PC-3 (cell line): ENCODE data around the gene OPRD1. TPM values are rescaled to one million over a fixed set of nuclear protein-coding genes. Genes with fewer than 3 reads are reported as not detected.
"Not testable (repeated sequence)": the region's sequence is repeated elsewhere in the genome, so short reads cannot be mapped to it uniquely, and the experiment has no call there.

ENCODE experiments used
- ATAC-seq: fragments of 200-7000 bp; cut with Tn5 transposase; 2 replicates; pipeline ENCODE4 v1.9.1; 2020; ENCODE audit warnings: mild to moderate bottlenecking, moderate library complexity
- BruUV-seq: library from RNA; stranded (reverse); fragments of 400-500 nt; replicated peaks from 2 replicates; lab custom pipeline; 2021; lab: Mats Ljungman, UMichigan
- CTCF ChIA-PET: fragments of 300-600 bp; sonication (Branson Sonifier 250); formaldehyde crosslinking; loops from one replicate; lab custom pipeline; 2022; ENCODE audit warnings: antibody characterized with exemption; lab: Charles Lee
- POLR2A ChIA-PET: fragments of 300-600 bp; sonication (Branson Sonifier 250); formaldehyde crosslinking; loops from one replicate; lab custom pipeline; 2022; ENCODE audit warnings: antibody characterized with exemption; ENCODE audit not compliant: unreplicated experiment; lab: Charles Lee
- DNase-seq: peaks from one replicate; pipeline ENCODE4 v3.0.0-alpha.2; 2015
- H2AFZ ChIP-seq: fragments of 300-600 bp; sonication (generic); 2 replicates; pipeline ENCODE4 v1.6.0; 2016; ENCODE audit warnings: antibody characterized with exemption, low read length
- H3F3A ChIP-seq: fragments of 300-600 bp; sonication (generic); one replicate; pipeline ENCODE4 v1.6.0; 2017; ENCODE audit warnings: antibody characterized with exemption, low read length, control low read depth, mild to moderate bottlenecking; ENCODE audit not compliant: unreplicated experiment
- H3K27ac ChIP-seq: fragments of 300-600 bp; sonication (generic); 2 replicates; pipeline ENCODE4 v1.5.1; 2016; ENCODE audit warnings: mild to moderate bottlenecking, low read length
- H3K27me3 ChIP-seq: fragments of 300-600 bp; sonication (generic); 2 replicates; pipeline ENCODE4 v1.6.1; 2016; ENCODE audit warnings: low read length, mixed read lengths
- H3K36me3 ChIP-seq: fragments of 300-600 bp; sonication (generic); 2 replicates; pipeline ENCODE4 v1.6.1; 2016; ENCODE audit warnings: low read depth, mixed run types, low read length, mixed read lengths
- H3K4me1 ChIP-seq: fragments of 300-600 bp; sonication (generic); 2 replicates; pipeline ENCODE4 v1.5.1; 2016; ENCODE audit warnings: low read length; ENCODE audit not compliant: insufficient read depth
- H3K4me2 ChIP-seq: fragments of 300-600 bp; sonication (generic); 2 replicates; pipeline ENCODE4 v1.6.0; 2016; ENCODE audit warnings: low read length
- H3K4me3 ChIP-seq: fragments of 300-600 bp; sonication (generic); 2 replicates; pipeline ENCODE4 v1.5.1; 2016; ENCODE audit warnings: mild to moderate bottlenecking, low read length, mixed read lengths
- H3K79me2 ChIP-seq: fragments of 300-600 bp; sonication (generic); 2 replicates; pipeline ENCODE4 v1.6.1; 2017; ENCODE audit warnings: low read length, mixed read lengths
- H3K9ac ChIP-seq: fragments of 300-600 bp; sonication (generic); 2 replicates; pipeline ENCODE4 v1.6.0; 2016; ENCODE audit warnings: mild to moderate bottlenecking, low read length
- H3K9me2 ChIP-seq: fragments of 300-600 bp; sonication (generic); replicated peaks from 2 replicates; pipeline ENCODE4 v1.6.1; 2016; ENCODE audit warnings: mixed run types, low read length, mixed read lengths
- H3K9me3 ChIP-seq: fragments of 300-600 bp; sonication (generic); 2 replicates; pipeline ENCODE4 v1.6.1; 2016; ENCODE audit warnings: low read length, mixed read lengths
- H4K20me1 ChIP-seq: fragments of 300-600 bp; sonication (generic); 2 replicates; pipeline ENCODE4 v1.6.1; 2016; ENCODE audit warnings: low read length, mixed read lengths
- CTCF ChIP-seq: fragments of 300-600 bp; sonication (generic); conservative IDR thresholded peaks from 2 replicates; pipeline ENCODE4 v1.5.1; 2017; ENCODE audit warnings: antibody characterized with exemption, low read depth, mild to moderate bottlenecking, low read length
- EZH2 ChIP-seq: fragments of 300-600 bp; sonication (generic); IDR thresholded peaks from one replicate; pipeline ENCODE4 v1.6.1; 2017; ENCODE audit warnings: antibody characterized with exemption, mild to moderate bottlenecking, low read length; ENCODE audit not compliant: unreplicated experiment
- EZH2phosphoT487 ChIP-seq: fragments of 300-600 bp; sonication (generic); IDR thresholded peaks from 2 replicates; pipeline ENCODE4 v1.6.1; 2018; ENCODE audit warnings: mild to moderate bottlenecking, antibody characterized with exemption, low read length, borderline replicate concordance
- intact Hi-C: fragments of 100-400 bp; cut with micrococcal nuclease; formaldehyde crosslinking; loops from 2 replicates; pipeline ENCODE4 v1.9.0; 2023
- total RNA-seq: library from RNA; depleted of rRNA; stranded (reverse); fragments of >200 nt; gene quantifications from 2 replicates; pipeline ENCODE4 v1.2.3, GENCODE V29; 2014

Gene OPRD1
- total RNA-seq, 1 experiment from 2014 or later: not detected

- POLR2A ChIA-PET: no interaction called here
- H4K20me1 ChIP-seq: peaks cover 29% of the 10 kb centered on the region
Measured at GRCh38 chr1:28770601-28771165, 41.3 kb upstream of the OPRD1 start.

GRCh38 chr1:28771921-28772320 is 40.0 kb upstream of the OPRD1 start:
- peaks cover 17% of the 10 kb centered on the region for H4K20me1 ChIP-seq
- BruUV-seq, CTCF ChIA-PET: not testable (repeated sequence)

More at GRCh38 chr1:28770601-28771165, 41.3 kb upstream of the OPRD1 start:
- Histone ChIP-seq H3K27ac (no peak overlapping the region), H3K9ac (no peak overlapping the region), H2AFZ (no peak overlapping the region), H3K36me3 (peaks cover 38% of the 10 kb centered on the region), H3K27me3 (no peaks in the 10 kb centered on the region), H3K79me2 (peaks cover 35% of the 10 kb centered on the region), H3F3A (no peaks in the 10 kb centered on the region), H3K4me2 (no peak overlapping the region), H3K9me3 (no peaks in the 10 kb centered on the region), H3K4me1 (no peaks in the 10 kb centered on the region), H3K4me3 (no peak overlapping the region), H3K9me2 (no peaks in the 10 kb centered on the region)
- CTCF ChIA-PET: interaction anchor here (0.9 kb wide), 1 partner anchor 107 kb away, joined by 3 read pairs; no protein-coding TSS in a partner anchor
- intact Hi-C loops: no loop called here
- no peak for TF ChIP-seq EZH2phosphoT487
- no peak for TF ChIP-seq CTCF
- TF ChIP-seq EZH2: no peak
- DNase-seq (no peak), ATAC-seq (no peak)
- BruUV-seq: no TSS peak

DNA sequence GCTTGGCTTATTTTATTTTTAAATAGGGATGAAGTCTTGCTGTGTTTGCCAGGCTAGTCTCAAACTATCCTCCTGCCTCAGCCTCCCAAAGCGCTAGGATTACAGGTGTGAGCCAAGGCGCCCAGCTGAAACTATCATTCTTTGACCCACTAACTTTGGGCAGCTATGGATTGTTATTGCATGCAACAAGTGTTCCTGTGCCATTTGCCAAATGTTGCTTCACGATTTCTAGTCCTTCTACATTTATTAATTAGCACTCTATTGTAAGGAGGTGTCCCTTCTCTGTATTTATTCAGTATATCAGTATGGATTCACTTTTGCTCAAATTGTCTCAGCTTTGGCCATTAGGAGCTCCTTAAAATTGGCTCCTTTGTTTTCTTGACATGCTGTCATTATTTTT is 38.9 kb upstream of the OPRD1 start:
- H3K4me1 ChIP-seq: no peaks in the 10 kb centered on the region
- no peak overlapping the region for H3K27ac ChIP-seq
- no peaks in the 10 kb centered on the region for H3K9me2 ChIP-seq
- ChIA-PET POLR2A (no interaction called here), CTCF (no interaction called here)
- DNase-seq (no peak), ATAC-seq (no peak)
- peaks cover 14% of the 10 kb centered on the region for H3K79me2 ChIP-seq
- intact Hi-C loops: no loop called here
- H3K27me3 ChIP-seq: no peaks in the 10 kb centered on the region
- no peak overlapping the region for H3K4me2 ChIP-seq
- no peak overlapping the region for H3K4me3 ChIP-seq
- BruUV-seq: no TSS peak
- no peak overlapping the region for H3K9ac ChIP-seq
- H3K36me3 ChIP-seq: peaks cover 28% of the 10 kb centered on the region
- TF ChIP-seq EZH2phosphoT487: no peak
- TF ChIP-seq EZH2: no peak
- no peak for TF ChIP-seq CTCF
- no peak overlapping the region for H2AFZ ChIP-seq
- no peaks in the 10 kb centered on the region for H3F3A ChIP-seq
- peaks cover 11% of the 10 kb centered on the region for H4K20me1 ChIP-seq
- no peaks in the 10 kb centered on the region for H3K9me3 ChIP-seq

More at GRCh38 chr1:28771921-28772320, 40.0 kb upstream of the OPRD1 start:
- H2AFZ ChIP-seq, H3K27ac ChIP-seq, H3K27me3 ChIP-seq, POLR2A ChIA-PET, DNase-seq, H3F3A ChIP-seq, intact Hi-C loops, H3K4me1 ChIP-seq, H3K4me2 ChIP-seq, H3K4me3 ChIP-seq, H3K9me2 ChIP-seq, ATAC-seq, H3K9ac ChIP-seq, H3K9me3 ChIP-seq: not testable (repeated sequence)
- peaks cover 22% of the 10 kb centered on the region for H3K79me2 ChIP-seq
- peaks cover 30% of the 10 kb centered on the region for H3K36me3 ChIP-seq
